Left ventricle myocardium inferior (tissue), 1 donor: ENCODE data around the gene SEC22C. TPM values are rescaled to one million over a fixed set of nuclear protein-coding genes. Genes with fewer than 3 reads are reported as not detected.

ENCODE experiments used
- DNase-seq: peaks from one replicate; pipeline ENCODE4 v3.0.0-alpha.2; 2020
- H3K27ac ChIP-seq: fragments of 200-600 bp; replicated peaks from 2 replicates; pipeline ENCODE4 v1.8.0; 2021
- H3K27me3 ChIP-seq: fragments of 200-600 bp; 2 replicates; pipeline ENCODE4 v1.8.0; 2021; ENCODE audit warnings: low read depth
- H3K36me3 ChIP-seq: fragments of 200-600 bp; 2 replicates; pipeline ENCODE4 v1.8.0; 2021
- H3K4me1 ChIP-seq: fragments of 200-600 bp; 2 replicates; pipeline ENCODE4 v1.8.0; 2021
- H3K4me3 ChIP-seq: fragments of 200-600 bp; 2 replicates; pipeline ENCODE4 v1.8.0; 2021; ENCODE audit warnings: mild to moderate bottlenecking, moderate library complexity
- H3K9me3 ChIP-seq: fragments of 200-600 bp; replicated peaks from 2 replicates; pipeline ENCODE4 v1.8.0; 2021
- intact Hi-C: fragments of 100-400 bp; cut with micrococcal nuclease; formaldehyde crosslinking; loops from one replicate; pipeline ENCODE4 v1.11.0; 2022
- total RNA-seq: library from RNA; stranded (reverse); fragmentation: NEBNext Ultra II Directional; extraction: Animal tissue kit (Norgen Biotek cat#: 25700); gene quantifications from one replicate; pipeline ENCODE4 v1.2.1, GENCODE V29; 2021
- TF ChIP-seq, protein P1 (sequence below): fragments of 200-600 bp; IDR thresholded peaks from 2 replicates; pipeline ENCODE4 v1.8.0; 2021; ENCODE audit warnings: antibody characterized with exemption, mild to moderate bottlenecking, borderline replicate concordance
- donor health status: DM: no; HTN: yes; CAD: no; lungs with severe emphysema.

SEC22C gene
- total RNA-seq, 1 donor from 2014 or later, result 23.0 TPM

DNA sequence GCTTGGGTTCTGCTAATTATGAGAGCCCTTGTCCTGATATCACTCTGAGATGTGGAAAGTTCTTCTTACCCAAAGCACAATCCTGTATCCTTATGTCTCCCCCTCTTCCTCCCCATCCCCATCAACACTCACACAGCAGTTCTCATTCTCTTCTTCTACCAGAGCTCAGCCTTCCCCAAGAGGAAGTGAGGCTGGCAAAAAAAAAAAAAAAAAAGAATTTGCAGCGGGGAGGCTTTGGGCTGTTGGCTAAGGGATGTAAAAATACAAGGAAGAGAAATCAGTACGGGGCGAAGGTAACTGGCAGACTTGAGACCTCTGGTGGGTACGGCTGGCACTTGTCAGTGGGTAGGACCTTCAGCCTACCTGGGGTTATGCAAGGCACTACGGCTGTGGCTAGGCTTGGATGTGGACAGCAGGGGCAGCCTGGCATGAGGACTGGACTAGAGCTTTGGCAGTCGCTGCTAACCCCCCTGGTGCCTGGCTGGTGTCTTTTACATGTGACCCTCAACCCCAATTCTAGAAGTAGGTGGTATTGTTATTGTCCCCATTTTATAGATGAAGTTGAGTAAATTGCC is 73.9 kb downstream of the SEC22C start:
- H3K4me1 ChIP-seq, result peaks cover 31% of the 10 kb centered on the region
- peaks cover 3% of the 10 kb centered on the region for H3K27me3 ChIP-seq
- TF ChIP-seq, protein P1, sequence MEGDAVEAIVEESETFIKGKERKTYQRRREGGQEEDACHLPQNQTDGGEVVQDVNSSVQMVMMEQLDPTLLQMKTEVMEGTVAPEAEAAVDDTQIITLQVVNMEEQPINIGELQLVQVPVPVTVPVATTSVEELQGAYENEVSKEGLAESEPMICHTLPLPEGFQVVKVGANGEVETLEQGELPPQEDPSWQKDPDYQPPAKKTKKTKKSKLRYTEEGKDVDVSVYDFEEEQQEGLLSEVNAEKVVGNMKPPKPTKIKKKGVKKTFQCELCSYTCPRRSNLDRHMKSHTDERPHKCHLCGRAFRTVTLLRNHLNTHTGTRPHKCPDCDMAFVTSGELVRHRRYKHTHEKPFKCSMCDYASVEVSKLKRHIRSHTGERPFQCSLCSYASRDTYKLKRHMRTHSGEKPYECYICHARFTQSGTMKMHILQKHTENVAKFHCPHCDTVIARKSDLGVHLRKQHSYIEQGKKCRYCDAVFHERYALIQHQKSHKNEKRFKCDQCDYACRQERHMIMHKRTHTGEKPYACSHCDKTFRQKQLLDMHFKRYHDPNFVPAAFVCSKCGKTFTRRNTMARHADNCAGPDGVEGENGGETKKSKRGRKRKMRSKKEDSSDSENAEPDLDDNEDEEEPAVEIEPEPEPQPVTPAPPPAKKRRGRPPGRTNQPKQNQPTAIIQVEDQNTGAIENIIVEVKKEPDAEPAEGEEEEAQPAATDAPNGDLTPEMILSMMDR, result no peak
- intact Hi-C loops, result no loop called here
- no peaks in the 10 kb centered on the region for H3K36me3 ChIP-seq
- H3K9me3 ChIP-seq, result no peaks in the 10 kb centered on the region
- DNase-seq, result no peak
- H3K4me3 ChIP-seq, result no peak overlapping the region
- H3K27ac ChIP-seq, result peak overlapping the region; percentile 30

DNA sequence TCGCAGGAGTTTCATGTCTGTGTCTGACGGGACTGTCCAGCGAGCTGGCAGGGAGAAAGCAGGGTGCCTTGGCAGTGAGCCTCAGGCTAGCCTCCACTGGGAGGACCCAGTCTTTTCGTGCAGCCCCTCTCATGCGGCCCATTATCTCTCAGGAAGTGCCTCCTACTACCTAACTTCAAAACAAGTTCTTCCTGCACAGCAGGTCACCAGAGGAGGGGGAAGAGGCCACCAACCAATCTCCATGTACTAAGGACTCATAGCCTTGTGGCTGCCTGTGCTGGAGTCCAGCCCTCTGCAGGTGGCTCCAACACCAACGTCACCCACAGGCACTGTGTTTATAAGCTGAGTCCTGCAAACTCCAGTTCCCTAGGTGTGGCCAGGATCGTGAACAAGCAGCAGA is 74.5 kb downstream of the SEC22C start:
- DNase-seq, result no peak
- TF ChIP-seq, protein P1, result no peak
- Histone ChIP-seq H3K4me1 (peaks cover 34% of the 10 kb centered on the region), H3K9me3 (no peaks in the 10 kb centered on the region), H3K27me3 (peaks cover 9% of the 10 kb centered on the region), H3K4me3 (no peak overlapping the region), H3K27ac (peak overlapping the region; percentile 30), H3K36me3 (no peaks in the 10 kb centered on the region)
- intact Hi-C loops, result no loop called here

DNA sequence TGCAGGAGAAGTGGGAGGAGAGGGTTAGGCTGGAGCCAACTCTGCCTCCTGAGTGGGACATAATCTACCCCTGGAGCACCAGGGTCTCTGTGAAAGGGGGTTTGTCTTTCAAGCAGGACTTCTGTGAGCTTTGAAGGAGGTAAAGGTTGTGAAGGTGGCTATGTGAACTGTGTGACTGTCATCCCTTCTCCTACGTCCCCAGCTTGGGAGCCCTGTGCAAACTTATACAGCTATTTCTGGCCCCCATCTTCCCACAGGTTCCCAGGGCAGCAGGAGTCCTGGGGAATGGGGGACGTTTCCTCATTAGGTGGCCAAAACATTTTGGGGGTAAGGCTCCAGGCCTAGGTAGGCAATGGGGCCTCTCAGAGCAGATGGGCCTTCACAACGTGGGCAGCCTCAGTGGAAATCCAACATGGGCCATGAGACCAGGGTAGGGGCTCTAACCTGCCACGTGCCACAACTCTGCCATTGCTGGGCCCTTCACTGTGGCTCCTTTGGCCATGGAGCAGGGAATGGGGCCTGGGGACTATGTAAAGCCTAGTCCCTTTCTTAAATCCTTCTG is 75.8 kb downstream of the SEC22C start:
- H3K9me3 ChIP-seq, result no peaks in the 10 kb centered on the region
- DNase-seq, result no peak
- peaks cover 35% of the 10 kb centered on the region for H3K4me1 ChIP-seq
- H3K27me3 ChIP-seq, result peaks cover 22% of the 10 kb centered on the region
- TF ChIP-seq, protein P1, result no peak
- H3K4me3 ChIP-seq, result no peak overlapping the region
- H3K27ac ChIP-seq, result no peak overlapping the region
- H3K36me3 ChIP-seq, result no peaks in the 10 kb centered on the region
- intact Hi-C loops, result no loop called here

DNA sequence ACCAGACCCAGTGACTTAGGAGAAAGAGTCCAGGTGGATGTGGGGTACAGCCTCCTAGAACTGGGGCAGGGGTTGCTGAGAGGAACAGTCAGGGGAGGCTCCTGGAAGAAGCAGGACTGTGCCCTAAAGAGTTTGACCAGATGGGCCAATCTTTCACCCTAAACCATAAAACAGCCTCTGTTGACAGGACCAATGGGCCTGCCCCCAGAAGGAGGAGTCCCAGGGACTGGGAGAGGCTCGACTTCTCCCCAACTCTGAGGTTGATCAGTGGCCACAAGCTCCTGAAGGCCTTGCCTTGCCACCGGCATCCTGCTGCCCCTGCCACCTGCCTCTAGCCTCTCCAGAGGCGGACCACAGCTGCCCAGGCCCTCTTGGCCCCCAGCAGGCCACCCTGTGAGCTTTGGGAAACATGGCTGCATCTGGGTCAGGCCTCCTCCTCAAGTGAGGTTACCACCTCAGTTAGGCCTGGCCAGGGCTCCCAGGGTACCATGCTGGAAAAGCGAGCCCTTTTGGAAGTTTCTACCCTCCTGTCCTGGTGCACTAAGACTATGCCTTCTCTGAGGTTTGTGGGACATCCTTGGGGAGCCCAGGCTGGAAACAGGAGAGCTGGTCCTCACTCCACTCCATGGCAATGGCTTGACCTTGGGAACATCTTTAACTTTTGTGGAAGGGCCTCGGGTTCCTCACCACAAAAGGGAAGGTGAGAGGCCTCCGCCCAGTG is 76.5 kb downstream of the SEC22C start:
- TF ChIP-seq, protein P1, result no peak
- DNase-seq, result no peak
- no peak overlapping the region for H3K27ac ChIP-seq
- peaks cover 30% of the 10 kb centered on the region for H3K4me1 ChIP-seq
- H3K4me3 ChIP-seq, result no peak overlapping the region
- peaks cover 29% of the 10 kb centered on the region for H3K27me3 ChIP-seq
- intact Hi-C loops, result no loop called here
- no peaks in the 10 kb centered on the region for H3K9me3 ChIP-seq
- no peaks in the 10 kb centered on the region for H3K36me3 ChIP-seq

DNA sequence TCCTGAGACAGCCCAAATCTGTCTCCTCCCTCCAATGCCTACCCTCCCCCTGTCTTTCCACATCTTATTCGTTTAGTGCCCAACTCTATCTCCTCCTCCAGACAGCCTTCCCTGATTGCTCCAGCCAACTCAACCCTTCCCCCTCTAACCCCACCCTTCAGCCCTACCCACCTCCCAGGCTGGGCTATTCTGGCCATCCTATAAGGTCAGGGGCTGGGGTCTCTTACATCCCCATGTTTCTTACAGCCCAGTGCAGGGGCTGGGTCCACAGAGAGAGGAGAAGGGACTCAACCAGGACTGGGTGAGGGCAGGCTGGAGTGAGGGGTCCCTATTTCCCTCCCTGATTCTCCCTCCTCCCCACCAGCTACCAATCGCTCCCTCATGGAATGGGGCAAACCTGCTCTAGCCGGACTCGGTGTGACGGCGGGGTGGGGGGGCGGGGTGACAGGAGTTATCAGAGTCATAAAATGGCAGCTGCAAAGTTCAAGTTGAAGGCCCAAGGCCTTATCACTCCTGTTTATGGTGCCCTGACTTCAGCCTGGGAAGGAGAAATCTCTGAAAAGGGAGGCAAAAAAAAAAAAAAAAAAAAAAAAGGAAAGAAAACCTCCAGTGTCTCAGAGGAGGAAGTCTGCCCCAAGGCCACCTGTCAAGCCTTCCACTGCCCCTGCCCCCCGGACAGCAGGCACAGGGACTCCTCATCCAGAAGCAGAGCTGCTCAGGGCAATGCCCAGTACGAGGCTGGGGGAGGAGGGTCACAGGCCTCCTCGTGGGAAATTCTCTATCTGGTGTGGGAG is 77.2 kb downstream of the SEC22C start:
- no peak overlapping the region for H3K27ac ChIP-seq
- no peaks in the 10 kb centered on the region for H3K36me3 ChIP-seq
- no peaks in the 10 kb centered on the region for H3K9me3 ChIP-seq
- no peak overlapping the region for H3K4me3 ChIP-seq
- H3K27me3 ChIP-seq, result peaks cover 36% of the 10 kb centered on the region
- intact Hi-C loops, result no loop called here
- DNase-seq, result no peak
- peaks cover 29% of the 10 kb centered on the region for H3K4me1 ChIP-seq
- TF ChIP-seq, protein P1, result no peak
